Stimulated activated CD4-positive, alpha-beta T cell treated with anti-CD3 and anti-CD28 coated beads, Interleukin-12 subunit alpha, Interleukin-12 subunit beta, amount 100 ng/mL, for 24 hours (primary cell): Measurements from ENCODE around the gene NOTUM.

Experiments used
- DNase-seq, 2 experiments: peaks; one replicate each; pipeline ENCODE4 v3.0.0-alpha.2; 2020; ENCODE audit warnings: low read depth in 2 of 2

Gene NOTUM

GRCh38 chr17:81909966-81910839 lies 50.8 kb downstream of the NOTUM start:
- no peak for DNase-seq

GRCh38 chr17:81909231-81909630 lies 51.8 kb downstream of the NOTUM start:
- DNase-seq, result no peak

DNA sequence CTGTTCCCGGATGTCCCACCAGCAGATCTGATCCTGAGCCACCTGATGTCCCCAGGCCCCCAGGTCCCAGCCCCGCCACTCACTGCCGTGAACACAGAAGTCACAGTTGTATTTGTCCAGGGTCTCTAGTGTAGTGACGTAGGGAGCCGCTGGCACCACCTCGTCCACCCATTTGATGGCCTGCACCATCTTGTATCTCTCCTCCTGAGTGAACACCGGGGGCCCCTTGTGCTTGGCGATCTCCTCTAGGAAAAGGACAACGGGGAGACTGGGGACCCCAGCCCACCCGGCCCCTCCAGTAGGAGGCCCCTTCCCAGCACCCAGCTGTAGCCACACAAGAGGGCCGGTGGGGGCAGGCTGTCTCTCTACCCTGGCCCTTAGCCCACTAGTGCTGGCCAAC lies 52.2 kb downstream of the NOTUM start:
- DNase-seq, result no peak

GRCh38 chr17:81907219-81908145 lies 53.5 kb downstream of the NOTUM start:
- DNase-seq, result no peak

DNA sequence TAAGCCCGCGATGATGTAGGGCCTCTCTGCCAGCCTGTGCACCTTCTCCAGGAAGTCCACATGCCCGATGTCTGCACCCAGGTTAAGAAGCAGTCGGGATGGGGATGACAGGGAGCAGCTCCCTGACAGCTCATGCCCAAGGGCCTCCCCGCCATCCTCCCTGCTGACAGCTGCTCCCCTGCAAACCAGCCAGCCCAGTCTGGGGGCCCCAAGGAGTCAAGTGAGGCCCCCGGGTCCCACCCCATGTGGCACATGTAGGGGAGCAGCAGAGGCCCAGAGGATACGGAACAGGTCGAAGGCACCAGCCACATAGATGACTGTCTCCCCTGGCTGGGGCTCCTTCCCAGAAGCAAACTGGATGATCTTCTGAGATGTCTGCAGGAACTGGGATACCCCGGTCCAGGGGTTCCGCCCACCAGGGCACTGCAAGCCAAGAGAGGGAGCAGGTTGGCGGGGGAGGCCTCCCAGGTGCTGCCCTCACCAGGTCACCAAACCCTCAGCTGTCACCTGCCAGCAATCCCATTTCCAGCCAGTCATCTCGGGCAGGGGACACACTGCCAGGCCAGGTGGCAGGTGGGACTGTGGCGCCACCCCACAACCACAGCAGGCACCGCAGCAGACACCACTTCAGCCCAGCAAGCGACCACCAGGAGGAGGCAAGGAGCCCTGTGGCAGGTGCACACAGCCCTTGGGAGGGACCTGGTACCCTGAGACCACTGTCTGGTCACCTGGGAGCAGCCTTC lies 54.3 kb downstream of the NOTUM start:
- DNase-seq, result no peak

DNA sequence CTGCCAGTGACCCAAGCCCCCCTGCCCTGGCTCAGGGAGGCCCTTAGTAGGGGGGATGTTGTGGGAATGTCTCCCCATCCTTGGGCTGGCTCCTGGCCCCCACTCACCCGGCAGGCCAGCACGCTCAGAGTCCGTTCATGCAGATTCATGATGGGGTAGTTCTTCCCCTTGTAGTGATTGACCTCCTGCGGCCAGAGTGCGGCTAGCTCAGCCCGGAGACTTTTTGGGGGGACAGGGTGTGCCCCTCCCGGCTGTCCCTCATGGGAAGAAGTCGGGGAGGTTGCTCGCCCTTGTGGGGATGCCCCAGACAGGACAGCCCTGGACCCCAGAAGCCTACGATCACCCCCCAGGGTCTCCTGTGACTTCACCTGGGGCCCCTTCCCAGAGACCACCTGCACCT lies 55.0 kb downstream of the NOTUM start:
- no peak for DNase-seq

DNA sequence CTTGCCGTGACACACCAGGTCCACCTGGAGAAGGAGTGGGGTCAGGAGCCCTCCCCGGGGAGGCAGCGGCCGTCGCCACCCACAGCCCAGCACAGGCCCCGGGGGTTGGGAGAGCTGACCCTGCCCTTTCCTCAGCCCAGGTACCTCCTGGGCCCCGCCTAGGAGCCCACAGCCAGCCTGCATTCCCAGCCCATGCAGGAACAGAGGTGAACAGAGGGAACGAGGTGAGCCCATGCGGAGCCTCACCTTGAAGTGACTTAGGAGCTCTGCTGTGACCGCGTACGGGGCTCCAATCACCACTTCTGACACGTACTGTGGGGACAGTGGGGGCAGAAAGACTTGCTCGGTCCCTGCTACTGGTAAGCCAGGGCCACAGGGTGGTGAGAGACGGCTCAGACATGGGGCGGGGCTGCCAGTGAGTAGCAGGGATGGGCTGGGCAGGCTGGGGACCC lies 55.5 kb downstream of the NOTUM start:
- DNase-seq, result no peak

GRCh38 chr17:81904600-81905423 lies 56.2 kb downstream of the NOTUM start:
- no peak for DNase-seq

GRCh38 chr17:81903896-81904599 lies 56.9 kb downstream of the NOTUM start:
- DNase-seq, result no peak

GRCh38 chr17:81903415-81903831 lies 57.6 kb downstream of the NOTUM start:
- DNase-seq, result no peak

- DNase-seq, result no peak
These were observed 58.2 kb downstream of the NOTUM start for GRCh38 chr17:81902653-81903414.
